Heart left ventricle (tissue), 16 donors: ENCODE results near the gene MTUS2. TPM values are rescaled to one million over a fixed set of nuclear protein-coding genes. Genes with fewer than 3 reads are reported as not detected.

Experiments
- ATAC-seq, 4 donors: fragments of 200-7000 bp; cut with Tn5 transposase; one replicate each; pipeline ENCODE4 v1.9.1; 2020 to 2022; ENCODE audit warnings: moderate library complexity in 4 of 4, mild to moderate bottlenecking in 3 of 4, moderate number of reproducible peaks in 1 of 4
- DNase-seq, 5 donors: peaks; one replicate each; pipeline ENCODE4 v3.0.0-alpha.2; 2020
- H3K27ac ChIP-seq, 12 donors: fragments of 200-600 bp; sonication (generic) in 4 of 12; one replicate each; pipeline versions ENCODE4 v1.5.0 to v1.8.0; 2016 to 2022; ENCODE audit warnings: mild to moderate bottlenecking in 2 of 12
- H3K27me3 ChIP-seq, 9 donors: fragments of 200-600 bp; sonication (generic) in 2 of 9; one replicate each; pipeline versions ENCODE4 v1.5.1 to v1.8.0; 2016 to 2022; ENCODE audit warnings: mild to moderate bottlenecking in 3 of 9
- H3K36me3 ChIP-seq, 9 donors: fragments of 200-600 bp; sonication (generic) in 2 of 9; one replicate each; pipeline versions ENCODE4 v1.5.0 to v1.8.0; 2018 to 2022; ENCODE audit warnings: mild to moderate bottlenecking in 2 of 9
- H3K4me1 ChIP-seq, 12 donors: fragments of 200-600 bp; sonication (generic) in 4 of 12; one replicate each; pipeline versions ENCODE4 v1.5.0 to v1.8.0; 2016 to 2022; ENCODE audit warnings: mild to moderate bottlenecking in 3 of 12
- H3K4me3 ChIP-seq, 12 donors: fragments of 200-600 bp; sonication (generic) in 4 of 12; one replicate each; pipeline versions ENCODE4 v1.5.0 to v1.8.0; 2017 to 2022; ENCODE audit warnings: mild to moderate bottlenecking in 9 of 12, moderate library complexity in 4 of 12
- H3K9me3 ChIP-seq, 12 donors: fragments of 200-600 bp; sonication (generic) in 4 of 12; one replicate each; pipeline versions ENCODE4 v1.5.0 to v1.8.0; 2016 to 2022; ENCODE audit warnings: mild to moderate bottlenecking in 1 of 12
- POLR2A ChIP-seq, 2 donors: fragments of 450-650 bp; IDR thresholded peaks; one replicate each; pipeline ENCODE4 v1.6.1; 2017; ENCODE audit warnings: antibody characterized with exemption in 2 of 2, mild to moderate bottlenecking in 2 of 2, moderate library complexity in 2 of 2
- WGBS, 4 donors: extraction: QIAGEN DNeasy Blood & Tissue Kit in 2 of 4; methylation state at CpG; one replicate each; pipeline versions ENCODE4 v1.1.5 to v1.1.7; 2013 to 2018; 5-methylcytosine and 5-hydroxymethylcytosine counted together
- intact Hi-C, 10 donors: fragments of 100-400 bp; cut with DNase I; formaldehyde crosslinking; loops; one replicate each; pipeline versions ENCODE4 v1.11.1 to v1.14.2; 2022
- polyA plus RNA-seq, 2 donors: library from polyadenylated mRNA; stranded (reverse); fragments of 200-250 nt; gene quantifications; one replicate each; pipeline ENCODE4 v1.2.3, GENCODE V29; 2013
- total RNA-seq, 9 donors: library from RNA; depleted of rRNA in 2 of 9; stranded (reverse); fragments of >200 nt in 2 of 9; fragmentation: NEBNext Ultra II Directional in 3 of 9; extraction: Animal tissue kit (Norgen Biotek cat#: 25700) in 3 of 9; gene quantifications; one replicate each; pipeline versions ENCODE4 v1.1.0 to v1.2.4, GENCODE V29; 2016 to 2023
- TF ChIP-seq, protein P1 (sequence below), 12 donors: fragments of 200-600 bp; sonication (generic) in 4 of 12; IDR thresholded peaks; one replicate each; pipeline versions ENCODE4 v1.5.0 to v1.8.0; 2018 to 2022; ENCODE audit warnings: antibody characterized with exemption in 12 of 12, mild to moderate bottlenecking in 5 of 12
- donor health status: ischemic (EF 13 %, LVEDD 7.1; RV severe dilation, severe dysfunction).
- donor health status: healthy with polysubstance abuse.
- donor health status: DM: no; HTN: yes; CAD: no.
- donor health status: DM: no; HTN: no; CAD: no.
- donor health status: ischemic (EF 25% LVEDD 6.9; RV normal size, moderate dysfunction).
- donor health status: ischemic (EF 25% LVEDD 5.7; RV mildly dilated, moderate dysfunction).
- donor health status: healthy.
- donor health status: DM: yes; HTN: yes; CAD: no.
- donor health status: ischemic (EF 35%, LVEDD 5.7; RV mildly dilated, moderate dysfunction).
- donor health status: nonischemic (EF 11% LVEDD 7.7; RV severe dilation, severe dysfunction).
- donor health status: DM: yes; HTN: yes; CAD: no.
- donor health status: PGD.
- donor health status: ischemic (EF 29% LVEDD 5.4; RV normal size, mild dysfunction).
- donor health status: nonischemic (EF 23%, LVEDD 6.1; RV moderate dilation, normal function).

Gene MTUS2
- total and polyA plus RNA-seq, 11 donors = 28.7 to 174 (median 67.9) TPM

DNA sequence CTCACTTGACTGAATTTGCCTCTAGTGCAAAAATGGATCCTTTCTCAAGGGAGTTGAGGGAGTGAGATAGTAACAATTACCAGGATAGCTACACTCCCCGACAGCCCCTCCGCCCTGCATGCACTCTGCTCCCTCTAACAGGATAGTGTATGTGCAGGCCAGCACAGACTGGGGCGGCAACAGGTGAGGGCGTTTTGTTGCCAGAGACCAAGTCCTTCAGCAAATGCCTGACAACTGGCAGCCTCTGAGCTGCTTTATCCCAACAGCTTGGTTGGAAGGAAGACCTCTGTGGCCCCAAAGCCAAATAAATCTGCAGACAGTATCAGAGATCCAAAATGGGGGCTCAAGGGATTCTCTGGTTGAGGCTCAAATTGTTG lies 688.7 kb downstream of the MTUS2 start:
- DNase-seq (no peak), ATAC-seq (peak in 3 of 4 donors; percentile 21 to 33 (median 21))
- H3K9me3 ChIP-seq = no peaks in the 10 kb centered on the region
- intact Hi-C loops = loop anchor here (1.0 to 10.0 kb wide), 12 partner anchors 196 to 606 kb away; no protein-coding TSS in a partner anchor
- H3K4me1 ChIP-seq = peaks cover 0 to 28% (median 15%) of the 10 kb centered on the region in 12 donors
- TF ChIP-seq POLR2A (IDR thresholded peaks at IDR 0.05) = no peak
- TF ChIP-seq, protein P1, sequence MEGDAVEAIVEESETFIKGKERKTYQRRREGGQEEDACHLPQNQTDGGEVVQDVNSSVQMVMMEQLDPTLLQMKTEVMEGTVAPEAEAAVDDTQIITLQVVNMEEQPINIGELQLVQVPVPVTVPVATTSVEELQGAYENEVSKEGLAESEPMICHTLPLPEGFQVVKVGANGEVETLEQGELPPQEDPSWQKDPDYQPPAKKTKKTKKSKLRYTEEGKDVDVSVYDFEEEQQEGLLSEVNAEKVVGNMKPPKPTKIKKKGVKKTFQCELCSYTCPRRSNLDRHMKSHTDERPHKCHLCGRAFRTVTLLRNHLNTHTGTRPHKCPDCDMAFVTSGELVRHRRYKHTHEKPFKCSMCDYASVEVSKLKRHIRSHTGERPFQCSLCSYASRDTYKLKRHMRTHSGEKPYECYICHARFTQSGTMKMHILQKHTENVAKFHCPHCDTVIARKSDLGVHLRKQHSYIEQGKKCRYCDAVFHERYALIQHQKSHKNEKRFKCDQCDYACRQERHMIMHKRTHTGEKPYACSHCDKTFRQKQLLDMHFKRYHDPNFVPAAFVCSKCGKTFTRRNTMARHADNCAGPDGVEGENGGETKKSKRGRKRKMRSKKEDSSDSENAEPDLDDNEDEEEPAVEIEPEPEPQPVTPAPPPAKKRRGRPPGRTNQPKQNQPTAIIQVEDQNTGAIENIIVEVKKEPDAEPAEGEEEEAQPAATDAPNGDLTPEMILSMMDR (IDR thresholded peaks at IDR 0.05) = no peak
- 25 to 52% (median 39%) methylated on average over 4 of the region's 4 CpGs for WGBS, 4 donors
- peaks cover 0 to 12% (median 2%) of the 10 kb centered on the region in 9 donors for H3K36me3 ChIP-seq
- no peak overlapping the region for H3K4me3 ChIP-seq
- H3K27ac ChIP-seq = peak overlapping the region in 3 of 12 donors; percentile 24 to 68 (median 63)
- peaks cover 0 to 12% (median 0%) of the 10 kb centered on the region in 9 donors for H3K27me3 ChIP-seq

DNA sequence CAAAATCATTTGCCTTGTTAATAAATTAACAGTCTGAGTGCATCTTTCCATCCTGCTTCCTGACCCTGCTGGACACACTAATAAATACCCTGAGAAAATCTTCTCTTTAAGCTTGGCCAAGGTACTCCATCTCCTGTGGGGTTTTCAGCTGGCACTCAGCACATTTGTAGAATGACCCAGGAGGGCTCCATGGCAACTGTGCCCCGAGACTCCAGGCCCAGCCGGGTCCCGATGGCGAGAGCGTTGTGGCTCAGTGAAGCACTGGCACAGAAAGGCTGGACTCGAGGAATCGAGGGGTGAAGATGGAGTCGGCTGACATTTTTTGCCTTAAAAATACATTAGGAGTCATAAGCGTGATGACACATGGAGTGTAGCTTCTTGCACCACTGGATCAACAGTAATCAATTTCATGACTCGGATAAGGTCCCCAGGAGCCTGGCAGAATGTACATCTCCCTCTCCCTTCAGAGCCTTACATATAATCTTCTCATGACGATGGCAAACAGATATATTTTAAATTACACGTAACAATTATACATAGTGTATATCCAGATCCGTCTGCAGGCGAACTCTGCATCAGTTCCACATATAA lies 690.0 kb downstream of the MTUS2 start:
- intact Hi-C loops = loop anchor here (2.0 to 10.0 kb wide), 10 partner anchors 82 to 605 kb away; no protein-coding TSS in a partner anchor
- Histone ChIP-seq H3K36me3 (peaks cover 0 to 24% (median 0%) of the 10 kb centered on the region in 9 donors), H3K4me3 (no peak overlapping the region), H3K9me3 (no peaks in the 10 kb centered on the region), H3K4me1 (peaks cover 0 to 36% (median 15%) of the 10 kb centered on the region in 12 donors), H3K27ac (no peak overlapping the region), H3K27me3 (peaks cover 0 to 9% (median 0%) of the 10 kb centered on the region in 9 donors)
- WGBS, 4 donors = 93 to 96% (median 94%) methylated on average over 14 of the region's 14 CpGs
- ATAC-seq (no peak), DNase-seq (no peak)
- TF ChIP-seq, protein P1 (IDR thresholded peaks at IDR 0.05) = no peak
- no peak for TF ChIP-seq POLR2A (IDR thresholded peaks at IDR 0.05)

DNA sequence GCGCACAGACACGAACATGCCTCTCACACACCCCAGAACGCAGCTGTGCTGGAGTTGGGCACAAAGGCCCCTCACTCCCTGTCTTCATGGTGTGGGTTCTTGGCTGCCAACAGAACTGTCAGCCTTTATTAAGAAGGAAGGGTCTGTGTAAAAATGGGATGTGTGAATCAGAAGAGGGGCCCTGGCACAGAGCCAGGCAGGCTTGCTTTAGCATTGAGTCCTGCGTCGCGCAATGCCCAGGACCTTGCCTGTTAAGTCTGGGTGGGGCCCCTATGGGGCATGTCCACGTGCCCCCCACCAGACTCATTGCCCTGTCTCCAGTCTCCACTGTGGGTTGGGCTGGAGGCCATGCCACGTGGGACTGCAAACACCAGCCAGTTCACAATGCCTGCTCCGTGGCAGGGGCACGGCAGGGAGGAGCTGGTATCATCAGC lies 690.5 kb downstream of the MTUS2 start:
- peaks cover 0 to 36% (median 15%) of the 10 kb centered on the region in 12 donors for H3K4me1 ChIP-seq
- H3K27ac ChIP-seq = no peak overlapping the region
- WGBS, 4 donors = 90 to 95% (median 93%) methylated on average over 7 to 10 of the region's 10 CpGs
- H3K4me3 ChIP-seq = no peak overlapping the region
- peaks cover 0 to 5% (median 0%) of the 10 kb centered on the region in 9 donors for H3K27me3 ChIP-seq
- peaks cover 0 to 30% (median 3%) of the 10 kb centered on the region in 9 donors for H3K36me3 ChIP-seq
- DNase-seq = no peak
- no peak for ATAC-seq
- intact Hi-C loops = loop anchor here in 3 of 10 donors (2.0 to 5.0 kb wide), 2 partner anchors 82 to 198 kb away; no protein-coding TSS in a partner anchor
- no peaks in the 10 kb centered on the region for H3K9me3 ChIP-seq
- TF ChIP-seq, protein P1 (IDR thresholded peaks at IDR 0.05) = no peak
- TF ChIP-seq POLR2A (IDR thresholded peaks at IDR 0.05) = no peak

DNA sequence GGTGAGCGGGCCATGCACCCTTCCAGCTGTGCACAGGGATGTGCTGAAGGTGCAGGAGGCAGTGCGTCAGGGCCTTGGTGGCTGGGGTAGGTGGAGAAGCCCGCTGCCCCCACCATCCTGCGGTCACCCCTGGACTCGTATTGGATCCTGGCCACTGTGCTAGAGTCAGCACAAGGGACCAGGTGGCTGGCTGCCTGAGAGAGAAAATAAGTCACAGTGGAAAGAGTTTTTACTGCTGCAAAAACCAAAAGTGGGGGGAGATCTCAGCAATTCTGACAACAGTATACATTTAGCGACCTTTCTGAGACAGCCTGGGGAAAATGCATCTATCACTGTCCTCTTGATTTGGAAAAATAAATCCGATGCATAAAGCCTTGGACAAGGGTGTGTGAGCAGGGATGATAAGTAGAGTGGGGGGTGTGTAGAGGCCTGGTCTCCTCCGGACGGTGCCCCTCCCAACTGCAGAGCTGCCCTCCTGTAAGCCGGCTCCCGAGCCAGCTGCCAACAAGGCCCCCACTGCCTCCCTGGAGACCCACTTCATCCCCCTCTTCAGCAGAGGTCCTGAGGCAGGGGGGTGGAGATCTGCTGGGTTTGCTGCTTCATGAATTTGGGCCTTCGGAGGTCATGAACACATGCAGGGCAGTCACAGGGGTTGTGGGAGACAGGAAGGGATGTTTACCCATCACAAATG lies 691.1 kb downstream of the MTUS2 start:
- no peaks in the 10 kb centered on the region for H3K27me3 ChIP-seq
- no peak overlapping the region for H3K27ac ChIP-seq
- no peak for DNase-seq
- ATAC-seq = no peak
- H3K36me3 ChIP-seq = peaks cover 0 to 35% (median 8%) of the 10 kb centered on the region in 9 donors
- H3K9me3 ChIP-seq = no peaks in the 10 kb centered on the region
- no peak for TF ChIP-seq POLR2A (IDR thresholded peaks at IDR 0.05)
- TF ChIP-seq, protein P1 (IDR thresholded peaks at IDR 0.05) = no peak
- peaks cover 0 to 36% (median 15%) of the 10 kb centered on the region in 12 donors for H3K4me1 ChIP-seq
- intact Hi-C loops = loop anchor here in 3 of 10 donors (2.0 to 5.0 kb wide), 2 partner anchors 81 to 198 kb away; no protein-coding TSS in a partner anchor
- WGBS, 4 donors = 93 to 95% (median 94%) methylated on average over 11 to 12 of the region's 12 CpGs
- no peak overlapping the region for H3K4me3 ChIP-seq
